Measurements from ENCODE around the gene GCN1. TPM values are rescaled to one million over a fixed set of nuclear protein-coding genes. Genes with fewer than 3 reads are reported as not detected.

Gene GCN1
- total RNA-seq, 1 experiment from 2014 or later = 117 TPM

DNA sequence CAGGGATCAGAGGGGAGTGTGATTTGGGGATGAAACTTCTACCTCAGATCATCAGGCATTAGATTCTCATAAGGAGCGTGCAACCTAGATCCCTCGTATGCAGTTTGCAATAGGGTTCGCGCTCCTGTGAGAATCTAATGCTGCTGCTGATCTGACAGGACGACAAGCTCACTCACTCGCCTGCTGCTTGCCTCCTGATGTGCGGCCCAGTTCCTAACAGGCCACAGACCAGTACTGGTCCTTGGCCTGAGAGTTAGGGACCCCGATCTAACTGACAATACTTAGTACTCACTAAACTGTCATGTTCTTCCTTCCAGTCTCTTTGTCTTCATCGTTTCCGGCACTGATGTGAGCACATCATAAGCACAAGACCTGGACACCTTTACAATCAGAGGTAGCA lies 11.7 kb upstream of the GCN1 start:
- intact Hi-C loops (cut with micrococcal nuclease) = no loop called here
- ChIA-PET CTCF (no interaction called here), POLR2A (interaction anchor here (0.5 to 1.9 kb wide), 2 partner anchors 15 to 20 kb away, joined by 3 to 9 read pairs; no protein-coding TSS in a partner anchor)
- TF ChIP-seq, protein P1, sequence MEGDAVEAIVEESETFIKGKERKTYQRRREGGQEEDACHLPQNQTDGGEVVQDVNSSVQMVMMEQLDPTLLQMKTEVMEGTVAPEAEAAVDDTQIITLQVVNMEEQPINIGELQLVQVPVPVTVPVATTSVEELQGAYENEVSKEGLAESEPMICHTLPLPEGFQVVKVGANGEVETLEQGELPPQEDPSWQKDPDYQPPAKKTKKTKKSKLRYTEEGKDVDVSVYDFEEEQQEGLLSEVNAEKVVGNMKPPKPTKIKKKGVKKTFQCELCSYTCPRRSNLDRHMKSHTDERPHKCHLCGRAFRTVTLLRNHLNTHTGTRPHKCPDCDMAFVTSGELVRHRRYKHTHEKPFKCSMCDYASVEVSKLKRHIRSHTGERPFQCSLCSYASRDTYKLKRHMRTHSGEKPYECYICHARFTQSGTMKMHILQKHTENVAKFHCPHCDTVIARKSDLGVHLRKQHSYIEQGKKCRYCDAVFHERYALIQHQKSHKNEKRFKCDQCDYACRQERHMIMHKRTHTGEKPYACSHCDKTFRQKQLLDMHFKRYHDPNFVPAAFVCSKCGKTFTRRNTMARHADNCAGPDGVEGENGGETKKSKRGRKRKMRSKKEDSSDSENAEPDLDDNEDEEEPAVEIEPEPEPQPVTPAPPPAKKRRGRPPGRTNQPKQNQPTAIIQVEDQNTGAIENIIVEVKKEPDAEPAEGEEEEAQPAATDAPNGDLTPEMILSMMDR (IDR thresholded peaks at IDR 0.05; ENCODE audit: unreplicated experiment) = no peak
- DNase-seq (ENCODE audit: unreplicated experiment) = no peak
- Mint-ChIP-seq H3K9me3 (ENCODE audit: unreplicated experiment) (no peaks in the 10 kb centered on the region), H3K27me3 (ENCODE audit: insufficient read depth, unreplicated experiment) (no peaks in the 10 kb centered on the region), H3K36me3 (ENCODE audit: insufficient read depth, unreplicated experiment) (peaks cover 47% of the 10 kb centered on the region), H3K27ac (ENCODE audit: low read depth, unreplicated experiment) (no peak overlapping the region), H3K4me3 (ENCODE audit: unreplicated experiment) (no peak overlapping the region), H3K4me1 (ENCODE audit: insufficient read depth, unreplicated experiment) (peaks cover 6% of the 10 kb centered on the region)
- no TSS peak for BruUV-seq (replicated peaks)

DNA sequence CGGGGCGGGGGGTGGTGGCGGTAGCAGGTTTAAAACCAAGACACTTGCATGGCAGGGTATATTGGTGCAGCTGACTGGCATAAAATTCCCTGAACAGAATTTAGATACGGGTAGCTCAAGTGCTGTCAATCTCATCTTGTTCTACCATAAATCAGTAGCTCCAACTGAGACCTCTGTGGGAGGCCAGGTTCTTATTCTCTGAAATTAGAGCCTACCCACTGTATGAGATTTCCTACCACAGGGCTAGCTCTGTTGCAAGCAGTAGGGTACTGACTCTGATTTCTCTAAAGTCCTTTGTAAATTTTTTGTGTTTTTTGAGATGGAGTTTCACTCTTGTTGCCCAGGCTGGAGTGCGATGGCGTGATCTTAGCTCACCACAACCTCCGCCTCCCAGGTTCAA lies 9.7 kb upstream of the GCN1 start:
- H3K27ac Mint-ChIP-seq (ENCODE audit: low read depth, unreplicated experiment) = no peak overlapping the region
- no peaks in the 10 kb centered on the region for H3K27me3 Mint-ChIP-seq (ENCODE audit: insufficient read depth, unreplicated experiment)
- DNase-seq (ENCODE audit: unreplicated experiment) = no peak
- ChIA-PET POLR2A (interaction anchor here (1.3 to 10.9 kb wide), 3 partner anchors 13 to 60 kb away, joined by 4 to 236 read pairs (median 6); partner anchors contain the start of gene PXN), CTCF (interaction anchor here (0.7 to 9.7 kb wide), 7 partner anchors 24 to 164 kb away, joined by 3 to 90 read pairs (median 5); partner anchors contain the start of gene PXN)
- intact Hi-C loops (cut with micrococcal nuclease) = no loop called here
- TF ChIP-seq, protein P1 (IDR thresholded peaks at IDR 0.05; ENCODE audit: unreplicated experiment) = no peak
- H3K36me3 Mint-ChIP-seq (ENCODE audit: insufficient read depth, unreplicated experiment) = peaks cover 49% of the 10 kb centered on the region
- no TSS peak for BruUV-seq (replicated peaks)
- no peak overlapping the region for H3K4me3 Mint-ChIP-seq (ENCODE audit: unreplicated experiment)
- peaks cover 9% of the 10 kb centered on the region for H3K4me1 Mint-ChIP-seq (ENCODE audit: insufficient read depth, unreplicated experiment)
- no peaks in the 10 kb centered on the region for H3K9me3 Mint-ChIP-seq (ENCODE audit: unreplicated experiment)

DNA sequence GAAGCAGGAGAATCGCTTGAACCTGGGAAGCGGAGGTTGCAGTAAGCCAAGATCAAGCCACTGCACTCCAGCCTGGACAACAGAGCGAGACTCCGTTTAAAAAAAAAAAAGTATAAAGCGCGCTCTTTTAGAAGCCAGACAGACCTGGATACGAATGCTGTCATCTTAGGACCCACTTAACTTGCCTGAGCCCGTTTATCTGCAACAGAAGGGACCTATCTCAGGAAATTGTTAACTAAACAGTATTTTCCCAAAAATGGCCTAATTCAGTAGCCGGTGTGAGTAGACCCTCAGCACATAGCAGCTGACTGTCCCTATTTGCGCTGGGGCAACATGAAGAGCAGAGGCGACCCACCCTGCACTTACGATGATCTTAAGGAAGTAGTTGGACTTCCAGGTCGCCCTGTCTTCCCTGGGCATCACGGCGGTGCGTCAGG lies 5.9 kb upstream of the GCN1 start:
- Mint-ChIP-seq H3K9me3 (ENCODE audit: unreplicated experiment) (no peaks in the 10 kb centered on the region), H3K4me1 (ENCODE audit: insufficient read depth, unreplicated experiment) (peaks cover 23% of the 10 kb centered on the region), H3K27ac (ENCODE audit: low read depth, unreplicated experiment) (peak overlapping the region; percentile 98), H3K4me3 (ENCODE audit: unreplicated experiment) (peak overlapping the region; percentile 84), H3K27me3 (ENCODE audit: insufficient read depth, unreplicated experiment) (no peaks in the 10 kb centered on the region), H3K36me3 (ENCODE audit: insufficient read depth, unreplicated experiment) (peaks cover 68% of the 10 kb centered on the region)
- no peak for DNase-seq (ENCODE audit: unreplicated experiment)
- POLR2A ChIA-PET = interaction anchor here (0.9 to 10.9 kb wide), 29 partner anchors 8 to 376 kb away, joined by 3 to 257 read pairs (median 6); partner anchors contain the start of genes COX6A1, PXN, RAB35 and RNU4-1
- TSS peak; percentile 56 for BruUV-seq (replicated peaks)
- TF ChIP-seq, protein P1 (IDR thresholded peaks at IDR 0.05; ENCODE audit: unreplicated experiment) = no peak
- CTCF ChIA-PET = interaction anchor here (0.6 to 9.7 kb wide), 17 partner anchors 9 to 154 kb away, joined by 3 to 90 read pairs (median 4); partner anchors contain the start of gene PXN
- intact Hi-C loops (cut with micrococcal nuclease) = no loop called here

DNA sequence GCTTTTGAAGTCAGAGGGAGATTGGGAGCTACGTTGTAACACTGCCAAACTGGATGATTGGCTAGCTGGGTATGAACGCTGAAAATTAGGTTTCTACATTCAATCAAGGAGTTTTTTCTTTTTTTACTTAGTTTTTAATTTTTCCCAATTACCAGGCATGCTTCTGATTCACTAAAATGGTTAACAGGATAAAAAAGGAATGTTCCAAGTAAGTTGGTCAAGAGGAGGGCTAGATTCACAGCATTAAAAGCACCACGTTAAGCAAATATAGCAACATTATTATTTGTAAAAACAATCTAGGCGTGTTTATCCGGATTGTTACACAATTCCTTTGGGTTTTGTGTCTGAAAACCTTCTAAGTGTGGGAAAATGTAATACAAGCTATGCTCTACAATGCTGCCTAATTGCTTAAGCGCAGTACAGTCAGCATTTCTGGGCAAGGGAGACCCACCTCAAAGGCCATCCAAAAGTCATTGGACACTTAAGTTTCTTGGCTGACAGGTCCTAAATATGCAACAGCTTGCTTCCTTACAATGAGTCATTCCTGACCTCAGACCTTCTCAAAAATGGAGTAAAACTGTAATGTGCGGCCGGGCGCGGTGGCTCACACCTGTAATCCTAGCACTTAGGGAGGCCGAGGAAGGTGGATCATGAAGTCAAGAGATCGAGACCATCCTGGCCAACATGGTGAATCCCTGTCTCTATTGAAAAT lies 5.2 kb upstream of the GCN1 start:
- peaks cover 29% of the 10 kb centered on the region for H3K4me1 Mint-ChIP-seq (ENCODE audit: insufficient read depth, unreplicated experiment)
- no peaks in the 10 kb centered on the region for H3K27me3 Mint-ChIP-seq (ENCODE audit: insufficient read depth, unreplicated experiment)
- H3K27ac Mint-ChIP-seq (ENCODE audit: low read depth, unreplicated experiment) = peak overlapping the region; percentile 98
- no TSS peak for BruUV-seq (replicated peaks)
- POLR2A ChIA-PET = interaction anchor here (0.7 to 10.9 kb wide), 23 partner anchors 8 to 1605 kb away, joined by 3 to 257 read pairs (median 7); partner anchors contain the start of genes BICDL1, PXN, RAB35 and RNU4-1
- no peaks in the 10 kb centered on the region for H3K9me3 Mint-ChIP-seq (ENCODE audit: unreplicated experiment)
- H3K4me3 Mint-ChIP-seq (ENCODE audit: unreplicated experiment) = peak overlapping the region; percentile 84
- TF ChIP-seq, protein P1 (IDR thresholded peaks at IDR 0.05; ENCODE audit: unreplicated experiment) = no peak
- intact Hi-C loops (cut with micrococcal nuclease) = loop anchor here (5.0 kb wide), 1 partner anchor 82 kb away; the partner anchor contains the start of gene RAB35
- CTCF ChIA-PET = interaction anchor here (0.7 to 9.7 kb wide), 9 partner anchors 8 to 115 kb away, joined by 3 to 90 read pairs (median 4); partner anchors contain the start of gene PXN
- H3K36me3 Mint-ChIP-seq (ENCODE audit: insufficient read depth, unreplicated experiment) = peaks cover 74% of the 10 kb centered on the region
- DNase-seq (ENCODE audit: unreplicated experiment) = peak; percentile 88
